AG09309 (cell line): ENCODE results near the gene SRD5A1.

Experiments used
- DNase-seq: peaks from one replicate; pipeline ENCODE4 v3.0.0-alpha.2; 2010; ENCODE audit warnings: low read depth
- H3K4me3 ChIP-seq: 2 replicates; pipeline ENCODE4 v1.5.1; 2011; ENCODE audit warnings: mild to moderate bottlenecking, low read depth, low read length, moderate library complexity; ENCODE audit not compliant: control insufficient read depth
- CTCF ChIP-seq: IDR thresholded peaks from 2 replicates; pipeline ENCODE4 v1.5.1; 2011; ENCODE audit warnings: mild to moderate bottlenecking, low read depth, low read length, inconsistent platforms; ENCODE audit not compliant: insufficient read depth, control insufficient read depth; ENCODE audit errors: missing control alignments

Gene SRD5A1

GRCh38 chr5:6719417-6719816 lies 86.2 kb downstream of the SRD5A1 start:
- H3K4me3 ChIP-seq = no peak overlapping the region
- TF ChIP-seq CTCF = no peak
- no peak for DNase-seq

DNA sequence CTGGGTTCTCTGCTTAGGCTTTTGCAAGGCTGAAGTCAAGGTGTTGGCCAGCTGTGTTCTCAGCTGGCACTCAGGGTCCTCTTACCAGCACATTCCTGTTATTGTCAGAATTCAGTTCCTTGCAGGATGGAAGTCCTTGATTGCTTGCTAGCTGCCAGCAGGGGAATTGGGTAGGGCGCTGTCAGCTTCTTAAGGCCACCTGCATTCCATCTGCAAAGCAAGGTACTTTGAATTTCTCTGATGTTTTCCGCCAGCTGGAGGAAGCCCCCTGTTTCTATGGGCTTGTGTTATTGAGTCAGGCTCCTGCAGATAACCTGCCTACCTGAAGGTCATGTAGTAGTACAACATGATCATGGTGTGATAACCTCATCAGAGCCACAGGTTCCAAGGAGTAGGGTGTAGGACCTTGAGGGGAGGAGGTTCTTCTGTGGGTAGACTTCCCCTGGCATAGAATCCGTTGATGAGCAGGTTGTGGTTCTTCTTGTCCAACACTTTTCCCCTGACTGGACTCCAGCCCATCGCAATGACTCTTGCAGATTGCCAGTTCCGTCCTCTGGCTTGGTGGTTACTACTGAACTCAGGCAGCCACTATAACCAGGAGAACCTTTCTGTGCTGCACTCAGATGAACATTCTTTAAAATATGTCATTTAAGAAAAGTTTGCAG lies 86.8 kb downstream of the SRD5A1 start:
- H3K4me3 ChIP-seq = no peak overlapping the region
- no peak for TF ChIP-seq CTCF
- DNase-seq = no peak

DNA sequence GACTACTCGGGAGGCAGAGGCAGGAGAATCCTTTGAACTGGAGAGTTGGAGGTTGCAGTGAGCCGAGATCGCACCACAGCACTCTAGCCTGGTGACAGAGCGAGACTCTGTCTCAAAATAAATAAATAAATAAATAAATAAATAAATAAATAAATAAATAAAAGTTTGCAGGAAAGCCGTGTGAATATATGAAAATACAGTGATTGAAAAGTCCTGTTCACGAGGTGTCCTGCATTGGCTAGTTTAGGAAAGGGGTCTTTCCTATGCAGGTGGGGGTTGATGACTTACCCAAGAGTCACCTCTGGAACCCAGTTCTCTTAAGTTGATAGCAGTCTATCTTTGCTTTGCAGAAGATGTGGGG lies 87.3 kb downstream of the SRD5A1 start:
- no peak for TF ChIP-seq CTCF
- no peak overlapping the region for H3K4me3 ChIP-seq
- no peak for DNase-seq

GRCh38 chr5:6721442-6721841 lies 88.2 kb downstream of the SRD5A1 start:
- H3K4me3 ChIP-seq = no peak overlapping the region
- TF ChIP-seq CTCF = no peak
- no peak for DNase-seq

GRCh38 chr5:6722015-6722414 lies 88.8 kb downstream of the SRD5A1 start:
- DNase-seq = no peak
- no peak for TF ChIP-seq CTCF
- H3K4me3 ChIP-seq = peak overlapping the region; percentile 8

GRCh38 chr5:6723122-6723815 lies 90.0 kb downstream of the SRD5A1 start:
- H3K4me3 ChIP-seq = no peak overlapping the region
- no peak for DNase-seq
- no peak for TF ChIP-seq CTCF
